ENCODE data around the gene STRA6.
"Not testable (repeated sequence)": the region's sequence is repeated elsewhere in the genome, so short reads cannot be mapped to it uniquely, and the experiment has no call there.

STRA6 gene

GRCh38 chr15:74160390-74160789, 42.2 kb downstream of the STRA6 start:
- not testable (repeated sequence) for H3K27ac ChIP-seq (ENCODE audit: insufficient read depth, low read depth, low read length, poor library complexity, severe bottlenecking); H3K9me3 ChIP-seq (ENCODE audit: control insufficient read depth, low read length); H3K36me3 ChIP-seq (ENCODE audit: control insufficient read depth, insufficient read depth, low read length); H3K27me3 ChIP-seq (ENCODE audit: control insufficient read depth, insufficient read depth, low read length, poor library complexity, severe bottlenecking); H3K4me3 ChIP-seq (ENCODE audit: insufficient read depth, low read depth, low read length); H3K4me1 ChIP-seq (ENCODE audit: control insufficient read depth, insufficient read depth, low read length)
- WGBS, 2 experiments: 88 to 90% methylated on average over 1 of the region's 3 CpGs

DNA sequence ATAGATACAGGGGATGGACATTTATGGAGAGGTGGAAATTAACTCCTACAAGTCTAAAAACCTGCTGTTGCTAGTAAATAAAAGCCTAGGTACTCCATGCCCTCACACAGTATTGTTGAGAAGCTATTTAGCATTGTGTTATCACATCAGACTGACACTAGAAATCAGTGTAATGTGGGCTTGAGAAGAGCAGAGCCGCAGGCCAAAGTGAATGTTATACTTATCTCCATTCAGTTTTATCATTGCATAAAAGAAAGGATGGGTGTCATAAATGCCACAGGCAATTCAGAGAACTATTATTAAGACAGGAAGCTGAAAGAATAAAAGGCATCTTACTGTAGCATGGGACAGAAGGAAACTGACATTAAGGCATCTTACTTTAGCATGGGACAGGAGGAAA, 42.8 kb downstream of the STRA6 start:
- no peaks in the 10 kb centered on the region for H3K9me3 ChIP-seq (ENCODE audit: control insufficient read depth, low read length)
- H3K27me3 ChIP-seq (ENCODE audit: control insufficient read depth, insufficient read depth, low read length, poor library complexity, severe bottlenecking): no peaks in the 10 kb centered on the region
- no peaks in the 10 kb centered on the region for H3K36me3 ChIP-seq (ENCODE audit: control insufficient read depth, insufficient read depth, low read length)
- no peak overlapping the region for H3K27ac ChIP-seq (ENCODE audit: insufficient read depth, low read depth, low read length, poor library complexity, severe bottlenecking)
- WGBS, 2 experiments: 92% methylated on average over 1 of the region's 1 CpG; no CpG with 5 or more reads in 1 of the 2 experiments
- H3K4me1 ChIP-seq (ENCODE audit: control insufficient read depth, insufficient read depth, low read length): no peaks in the 10 kb centered on the region
- no peak overlapping the region for H3K4me3 ChIP-seq (ENCODE audit: insufficient read depth, low read depth, low read length)

- Histone ChIP-seq H3K27ac (ENCODE audit: insufficient read depth, low read depth, low read length, poor library complexity, severe bottlenecking) (no peak overlapping the region), H3K4me1 (ENCODE audit: control insufficient read depth, insufficient read depth, low read length) (no peaks in the 10 kb centered on the region)
- 85 to 87% methylated on average over 5 of the region's 5 CpGs for WGBS, 2 experiments
These were observed 43.5 kb downstream of the STRA6 start for GRCh38 chr15:74158855-74159650.

DNA sequence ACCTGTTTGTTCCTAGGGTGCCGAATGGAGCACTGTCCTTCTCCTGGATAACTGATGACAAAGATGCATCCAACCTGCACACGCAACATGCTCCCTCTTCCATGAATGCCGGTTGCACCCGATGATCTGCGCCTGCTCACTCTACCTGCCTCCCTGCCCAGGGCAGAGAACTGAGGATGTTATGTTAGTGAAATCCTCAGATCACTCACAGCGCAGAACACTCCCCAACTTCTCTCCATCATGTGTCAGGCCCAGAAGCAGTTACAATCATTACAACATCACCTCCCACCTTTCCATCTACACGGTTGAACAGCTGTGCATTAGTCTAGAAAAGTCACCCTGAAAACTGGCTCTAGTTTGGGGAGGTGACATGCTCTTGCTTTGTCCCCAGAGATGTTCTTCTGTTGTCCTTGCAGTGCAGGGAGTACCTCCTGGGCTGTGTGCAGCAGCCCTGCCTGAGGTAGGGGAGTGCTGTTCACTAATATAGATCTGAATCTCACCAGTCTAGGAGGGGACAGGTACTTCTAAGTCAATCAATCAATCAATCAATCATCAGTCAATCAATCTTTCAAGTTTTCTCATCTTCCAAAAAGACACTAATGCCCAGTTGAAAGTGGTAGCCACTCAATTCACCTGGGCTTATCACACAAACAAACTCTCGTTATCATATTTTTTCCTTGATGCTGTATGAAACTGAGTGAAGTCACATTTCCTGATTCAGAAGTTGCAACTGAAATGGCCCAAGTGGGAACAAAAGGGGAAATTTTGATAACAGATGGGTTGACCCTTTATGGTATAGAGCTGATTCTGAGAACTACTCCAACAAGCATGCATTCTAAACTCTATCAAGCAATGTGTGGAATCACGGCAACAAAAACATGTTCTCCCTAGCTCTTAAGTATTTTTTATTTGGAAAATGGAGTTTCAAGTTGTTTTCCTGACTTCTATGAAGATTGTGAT, 44.4 kb downstream of the STRA6 start:
- no peak overlapping the region for H3K4me3 ChIP-seq (ENCODE audit: insufficient read depth, low read depth, low read length)
- no peak overlapping the region for H3K27ac ChIP-seq (ENCODE audit: insufficient read depth, low read depth, low read length, poor library complexity, severe bottlenecking)
- H3K36me3 ChIP-seq (ENCODE audit: control insufficient read depth, insufficient read depth, low read length): no peaks in the 10 kb centered on the region
- H3K9me3 ChIP-seq (ENCODE audit: control insufficient read depth, low read length): no peaks in the 10 kb centered on the region
- no peaks in the 10 kb centered on the region for H3K27me3 ChIP-seq (ENCODE audit: control insufficient read depth, insufficient read depth, low read length, poor library complexity, severe bottlenecking)
- no peaks in the 10 kb centered on the region for H3K4me1 ChIP-seq (ENCODE audit: control insufficient read depth, insufficient read depth, low read length)
- 87 to 94% methylated on average over 8 to 9 of the region's 9 CpGs for WGBS, 2 experiments

More at GRCh38 chr15:74158855-74159650, 43.5 kb downstream of the STRA6 start:
- Histone ChIP-seq H3K27me3 (ENCODE audit: control insufficient read depth, insufficient read depth, low read length, poor library complexity, severe bottlenecking) (no peaks in the 10 kb centered on the region), H3K36me3 (ENCODE audit: control insufficient read depth, insufficient read depth, low read length) (no peaks in the 10 kb centered on the region), H3K9me3 (ENCODE audit: control insufficient read depth, low read length) (no peaks in the 10 kb centered on the region), H3K4me3 (ENCODE audit: insufficient read depth, low read depth, low read length) (no peak overlapping the region)

- 72 to 78% methylated on average over 7 of the region's 7 CpGs for WGBS, 2 experiments
- no peak overlapping the region for H3K4me3 ChIP-seq (ENCODE audit: insufficient read depth, low read depth, low read length)
These were observed 45.7 kb downstream of the STRA6 start for GRCh38 chr15:74156678-74157411.

DNA sequence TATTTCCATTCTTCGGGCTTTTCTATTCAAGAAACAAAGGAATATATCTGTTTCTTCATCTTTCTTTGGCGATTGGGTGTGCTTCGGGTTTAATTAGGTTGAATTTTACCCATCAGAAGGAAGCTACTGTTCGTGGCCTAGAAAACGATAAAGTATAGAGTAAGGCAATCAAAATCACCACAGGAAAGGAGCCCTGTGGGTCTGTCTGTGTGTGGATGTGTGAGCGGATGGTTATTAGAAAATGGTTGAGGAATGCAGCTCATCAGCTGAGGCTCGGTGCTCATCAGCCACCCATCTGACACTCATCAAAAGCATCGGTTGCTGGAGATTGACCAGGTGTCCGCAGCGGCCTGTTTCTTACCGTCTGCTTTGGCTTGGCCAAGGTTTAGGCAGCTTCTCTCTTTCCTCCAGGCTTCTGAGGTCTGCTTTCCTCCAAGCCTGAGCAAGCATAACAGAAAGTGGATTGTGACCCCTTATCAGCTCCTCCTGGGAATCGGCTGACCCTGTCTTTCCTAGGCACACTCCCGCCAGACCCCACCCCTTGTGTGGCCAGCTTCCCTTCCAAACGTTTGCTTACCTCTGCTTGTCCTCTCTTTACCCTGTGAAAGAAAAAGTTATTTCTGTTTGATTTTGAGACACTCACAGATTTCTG, 46.7 kb downstream of the STRA6 start:
- H3K4me1 ChIP-seq (ENCODE audit: control insufficient read depth, insufficient read depth, low read length): no peaks in the 10 kb centered on the region
- H3K36me3 ChIP-seq (ENCODE audit: control insufficient read depth, insufficient read depth, low read length): no peaks in the 10 kb centered on the region
- H3K27me3 ChIP-seq (ENCODE audit: control insufficient read depth, insufficient read depth, low read length, poor library complexity, severe bottlenecking): no peaks in the 10 kb centered on the region
- H3K4me3 ChIP-seq (ENCODE audit: insufficient read depth, low read depth, low read length): no peak overlapping the region
- no peaks in the 10 kb centered on the region for H3K9me3 ChIP-seq (ENCODE audit: control insufficient read depth, low read length)
- WGBS, 2 experiments: 88 to 92% methylated on average over 13 to 14 of the region's 14 CpGs
- no peak overlapping the region for H3K27ac ChIP-seq (ENCODE audit: insufficient read depth, low read depth, low read length, poor library complexity, severe bottlenecking)

More at GRCh38 chr15:74156678-74157411, 45.7 kb downstream of the STRA6 start:
- Histone ChIP-seq H3K4me1 (ENCODE audit: control insufficient read depth, insufficient read depth, low read length) (no peaks in the 10 kb centered on the region), H3K27ac (ENCODE audit: insufficient read depth, low read depth, low read length, poor library complexity, severe bottlenecking) (no peak overlapping the region), H3K27me3 (ENCODE audit: control insufficient read depth, insufficient read depth, low read length, poor library complexity, severe bottlenecking) (no peaks in the 10 kb centered on the region), H3K9me3 (ENCODE audit: control insufficient read depth, low read length) (no peaks in the 10 kb centered on the region), H3K36me3 (ENCODE audit: control insufficient read depth, insufficient read depth, low read length) (no peaks in the 10 kb centered on the region)

DNA sequence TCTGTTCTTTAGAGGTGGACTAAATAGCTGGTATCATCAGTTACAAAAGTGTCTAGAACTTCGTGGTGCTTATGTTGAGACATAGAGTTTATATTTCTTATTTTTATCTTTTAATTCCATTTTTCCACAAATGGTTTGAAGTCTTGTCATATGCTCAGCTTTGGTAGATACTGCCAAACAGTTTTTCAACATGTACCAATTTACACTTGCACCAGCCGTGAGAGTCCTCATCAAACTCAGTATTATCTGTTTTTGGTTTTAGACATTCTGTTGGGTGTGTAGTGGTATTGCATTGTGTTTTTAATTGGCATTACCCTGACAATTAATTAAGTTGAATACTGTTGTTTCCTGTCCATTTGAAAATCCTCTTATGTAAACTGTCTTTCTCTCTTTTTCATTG, 55.5 kb downstream of the STRA6 start:
- Histone ChIP-seq H3K4me3 (ENCODE audit: insufficient read depth, low read depth, low read length) (no peak overlapping the region), H3K36me3 (ENCODE audit: control insufficient read depth, insufficient read depth, low read length) (no peaks in the 10 kb centered on the region), H3K27ac (ENCODE audit: insufficient read depth, low read depth, low read length, poor library complexity, severe bottlenecking) (no peak overlapping the region), H3K9me3 (ENCODE audit: control insufficient read depth, low read length) (no peaks in the 10 kb centered on the region), H3K27me3 (ENCODE audit: control insufficient read depth, insufficient read depth, low read length, poor library complexity, severe bottlenecking) (no peaks in the 10 kb centered on the region), H3K4me1 (ENCODE audit: control insufficient read depth, insufficient read depth, low read length) (no peaks in the 10 kb centered on the region)
- 83 to 90% methylated on average over 2 of the region's 2 CpGs for WGBS, 2 experiments

DNA sequence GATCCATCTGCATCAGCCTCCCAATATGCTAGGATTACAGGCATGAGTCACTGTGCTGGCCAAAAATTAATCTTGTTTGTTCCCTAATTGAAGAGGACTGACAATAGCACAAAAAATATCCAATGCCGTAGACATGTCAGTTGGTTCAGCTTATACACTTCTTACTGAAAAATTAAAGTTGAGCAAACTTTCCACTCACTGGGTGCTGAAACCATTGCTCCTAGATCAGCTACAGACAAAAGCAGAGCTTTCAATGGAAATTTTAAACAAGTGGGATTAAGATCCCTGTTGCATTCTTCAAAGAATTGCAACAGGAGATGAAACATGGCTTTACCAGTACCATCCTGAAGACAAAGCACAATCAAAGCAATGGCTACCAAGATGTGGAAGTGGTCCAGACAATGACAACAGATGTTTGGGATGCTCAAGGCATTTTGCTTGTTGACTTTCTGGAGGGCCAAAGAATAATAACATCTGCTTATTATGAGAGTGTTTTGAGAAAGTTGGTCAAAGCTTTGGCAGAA, 56.2 kb downstream of the STRA6 start:
- H3K9me3 ChIP-seq (ENCODE audit: control insufficient read depth, low read length): no peaks in the 10 kb centered on the region
- 98 to 100% methylated on average over 1 of the region's 1 CpG for WGBS, 2 experiments
- no peaks in the 10 kb centered on the region for H3K4me1 ChIP-seq (ENCODE audit: control insufficient read depth, insufficient read depth, low read length)
- no peak overlapping the region for H3K27ac ChIP-seq (ENCODE audit: insufficient read depth, low read depth, low read length, poor library complexity, severe bottlenecking)
- H3K27me3 ChIP-seq (ENCODE audit: control insufficient read depth, insufficient read depth, low read length, poor library complexity, severe bottlenecking): no peaks in the 10 kb centered on the region
- no peak overlapping the region for H3K4me3 ChIP-seq (ENCODE audit: insufficient read depth, low read depth, low read length)
- H3K36me3 ChIP-seq (ENCODE audit: control insufficient read depth, insufficient read depth, low read length): no peaks in the 10 kb centered on the region

GRCh38 chr15:74144153-74144775, 58.3 kb downstream of the STRA6 start:
- WGBS, 2 experiments: 81 to 88% methylated on average over 6 of the region's 6 CpGs
- H3K9me3 ChIP-seq (ENCODE audit: control insufficient read depth, low read length): no peaks in the 10 kb centered on the region
- H3K4me3 ChIP-seq (ENCODE audit: insufficient read depth, low read depth, low read length): no peak overlapping the region
- H3K4me1 ChIP-seq (ENCODE audit: control insufficient read depth, insufficient read depth, low read length): peaks cover 7% of the 10 kb centered on the region
- H3K27me3 ChIP-seq (ENCODE audit: control insufficient read depth, insufficient read depth, low read length, poor library complexity, severe bottlenecking): peaks cover 5% of the 10 kb centered on the region
- no peaks in the 10 kb centered on the region for H3K36me3 ChIP-seq (ENCODE audit: control insufficient read depth, insufficient read depth, low read length)
- no peak overlapping the region for H3K27ac ChIP-seq (ENCODE audit: insufficient read depth, low read depth, low read length, poor library complexity, severe bottlenecking)

Data from ectodermal cell (in vitro differentiated cells).